NCI-H1105 treated with DMSO at 0.1 percent for 48 hours (cell line): ENCODE data around the gene CKMT2.
A peak's percentile ranks its signal among the peaks of the same experiment; 100 is the strongest.

Experiments
- DNase-seq: peaks from one replicate; lab custom pipeline; 2025; lab: John Stamatoyannopoulos, UW

Gene CKMT2

GRCh38 chr5:81216152-81216551, 17.0 kb upstream of the CKMT2 start:
- DNase-seq = no peak

- no peak for DNase-seq
These were observed 13.7 kb upstream of the CKMT2 start for GRCh38 chr5:81219389-81219788.

- no peak for DNase-seq
These were observed 10.8 kb upstream of the CKMT2 start for GRCh38 chr5:81222285-81222684.

- no peak for DNase-seq
These were observed 7.7 kb upstream of the CKMT2 start for GRCh38 chr5:81225463-81225862.

GRCh38 chr5:81226286-81226685, 6.8 kb upstream of the CKMT2 start:
- no peak for DNase-seq

GRCh38 chr5:81226949-81227348, 6.2 kb upstream of the CKMT2 start:
- peak; percentile 32 for DNase-seq

- DNase-seq = no peak
These were observed 5.0 kb upstream of the CKMT2 start for GRCh38 chr5:81228084-81228483.

- DNase-seq = no peak
These were observed 2.7 kb upstream of the CKMT2 start for GRCh38 chr5:81230416-81230815.

- DNase-seq = no peak
These were observed 550 bp upstream of the CKMT2 start for GRCh38 chr5:81232464-81233079.

- DNase-seq = no peak
These were observed 1.2 kb downstream of the CKMT2 start for GRCh38 chr5:81234299-81234698.

- no peak for DNase-seq
These were observed 1.7 kb downstream of the CKMT2 start for GRCh38 chr5:81234801-81235200.

- DNase-seq = no peak
These were observed 2.4 kb downstream of the CKMT2 start for GRCh38 chr5:81235287-81236072.

GRCh38 chr5:81238460-81238859, 5.3 kb downstream of the CKMT2 start:
- DNase-seq = no peak

- DNase-seq = no peak
These were observed 6.5 kb downstream of the CKMT2 start for GRCh38 chr5:81239613-81240012.

- no peak for DNase-seq
These were observed 7.9 kb downstream of the CKMT2 start for GRCh38 chr5:81241001-81241400.

GRCh38 chr5:81241961-81242648, 9.0 kb downstream of the CKMT2 start:
- DNase-seq = no peak

GRCh38 chr5:81242906-81243436, 9.8 kb downstream of the CKMT2 start:
- no peak for DNase-seq

GRCh38 chr5:81244451-81244850, 11.3 kb downstream of the CKMT2 start:
- no peak for DNase-seq

- no peak for DNase-seq
These were observed 12.7 kb downstream of the CKMT2 start for GRCh38 chr5:81245871-81246235.

- no peak for DNase-seq
These were observed 13.6 kb downstream of the CKMT2 start for GRCh38 chr5:81246697-81247096.

GRCh38 chr5:81247441-81247972, 14.4 kb downstream of the CKMT2 start:
- no peak for DNase-seq

GRCh38 chr5:81249240-81249639, 16.1 kb downstream of the CKMT2 start:
- DNase-seq = no peak

- no peak for DNase-seq
These were observed 16.9 kb downstream of the CKMT2 start for GRCh38 chr5:81250004-81250403.
